Measurements from ENCODE around the gene CFAP77. TPM values are rescaled to one million over a fixed set of nuclear protein-coding genes. Genes with fewer than 3 reads are reported as not detected.

CFAP77 gene
- polyA plus RNA-seq, 1 of the 3 experiments (the other 2 are of a cell fraction), result 1.1 TPM

- peak; percentile 54 for DNase-seq
- Histone ChIP-seq H3K79me2 (ENCODE audit: insufficient read depth) (no peaks in the 10 kb centered on the region), H2AFZ (ENCODE audit: low read depth) (no peak overlapping the region), H3K9me2 (no peaks in the 10 kb centered on the region), H4K20me1 (ENCODE audit: insufficient read depth) (peaks cover 40% of the 10 kb centered on the region), H3F3A (replicated peaks; ENCODE audit: insufficient read depth) (no peaks in the 10 kb centered on the region), H3K9ac (no peak overlapping the region), H3K27me3 (ENCODE audit: insufficient read depth) (peaks cover 90% of the 10 kb centered on the region), H3K4me3 (ENCODE audit: low read depth in 2 of 2, low read length in 1 of 2) (no peak overlapping the region; a peak in 1 of 4 replicates), H3K36me3 (replicated peaks in 1 of 2; ENCODE audit: control insufficient read depth in 1 of 2, insufficient read depth in 2 of 2, low read length in 1 of 2) (no peaks in the 10 kb centered on the region), H3K4me1 (ENCODE audit: control insufficient read depth in 1 of 2, insufficient read depth in 2 of 2, low read depth in 1 of 2, low read length in 1 of 2) (peaks cover 8% of the 10 kb centered on the region in 2 experiments; a peak in 1 of 4 replicates), H3K4me2 (no peak overlapping the region), H3K9me3 (no peaks in the 10 kb centered on the region), H3K27ac (ENCODE audit: low read depth in 2 of 2, low read length in 1 of 2) (no peak overlapping the region)
- POLR2A ChIA-PET, result no interaction called here
- TF ChIP-seq SIN3A (IDR thresholded peaks at IDR 0.05; ENCODE audit: borderline replicate concordance, low read depth, low read length), result no peak
- TF ChIP-seq MXI1 (IDR thresholded peaks at IDR 0.05; ENCODE audit: low read depth, low read length), result no peak
- no peak for TF ChIP-seq FOXJ3 (CRISPR knock-in tag; IDR thresholded peaks at IDR 0.05)
- TF ChIP-seq, protein P1, sequence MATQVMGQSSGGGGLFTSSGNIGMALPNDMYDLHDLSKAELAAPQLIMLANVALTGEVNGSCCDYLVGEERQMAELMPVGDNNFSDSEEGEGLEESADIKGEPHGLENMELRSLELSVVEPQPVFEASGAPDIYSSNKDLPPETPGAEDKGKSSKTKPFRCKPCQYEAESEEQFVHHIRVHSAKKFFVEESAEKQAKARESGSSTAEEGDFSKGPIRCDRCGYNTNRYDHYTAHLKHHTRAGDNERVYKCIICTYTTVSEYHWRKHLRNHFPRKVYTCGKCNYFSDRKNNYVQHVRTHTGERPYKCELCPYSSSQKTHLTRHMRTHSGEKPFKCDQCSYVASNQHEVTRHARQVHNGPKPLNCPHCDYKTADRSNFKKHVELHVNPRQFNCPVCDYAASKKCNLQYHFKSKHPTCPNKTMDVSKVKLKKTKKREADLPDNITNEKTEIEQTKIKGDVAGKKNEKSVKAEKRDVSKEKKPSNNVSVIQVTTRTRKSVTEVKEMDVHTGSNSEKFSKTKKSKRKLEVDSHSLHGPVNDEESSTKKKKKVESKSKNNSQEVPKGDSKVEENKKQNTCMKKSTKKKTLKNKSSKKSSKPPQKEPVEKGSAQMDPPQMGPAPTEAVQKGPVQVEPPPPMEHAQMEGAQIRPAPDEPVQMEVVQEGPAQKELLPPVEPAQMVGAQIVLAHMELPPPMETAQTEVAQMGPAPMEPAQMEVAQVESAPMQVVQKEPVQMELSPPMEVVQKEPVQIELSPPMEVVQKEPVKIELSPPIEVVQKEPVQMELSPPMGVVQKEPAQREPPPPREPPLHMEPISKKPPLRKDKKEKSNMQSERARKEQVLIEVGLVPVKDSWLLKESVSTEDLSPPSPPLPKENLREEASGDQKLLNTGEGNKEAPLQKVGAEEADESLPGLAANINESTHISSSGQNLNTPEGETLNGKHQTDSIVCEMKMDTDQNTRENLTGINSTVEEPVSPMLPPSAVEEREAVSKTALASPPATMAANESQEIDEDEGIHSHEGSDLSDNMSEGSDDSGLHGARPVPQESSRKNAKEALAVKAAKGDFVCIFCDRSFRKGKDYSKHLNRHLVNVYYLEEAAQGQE (IDR thresholded peaks at IDR 0.05; ENCODE audit: low read depth, low read length), result no peak
- TF ChIP-seq ELF1 (IDR thresholded peaks at IDR 0.05), result no peak
- TF ChIP-seq GATA2 (CRISPR knock-in tag; IDR thresholded peaks at IDR 0.05), result no peak
- no peak for TF ChIP-seq NRF1 (IDR thresholded peaks at IDR 0.05; ENCODE audit: low read depth, low read length)
- no peak for TF ChIP-seq RFX5 (IDR thresholded peaks at IDR 0.05; ENCODE audit: low read length)
- TF ChIP-seq, protein P2, sequence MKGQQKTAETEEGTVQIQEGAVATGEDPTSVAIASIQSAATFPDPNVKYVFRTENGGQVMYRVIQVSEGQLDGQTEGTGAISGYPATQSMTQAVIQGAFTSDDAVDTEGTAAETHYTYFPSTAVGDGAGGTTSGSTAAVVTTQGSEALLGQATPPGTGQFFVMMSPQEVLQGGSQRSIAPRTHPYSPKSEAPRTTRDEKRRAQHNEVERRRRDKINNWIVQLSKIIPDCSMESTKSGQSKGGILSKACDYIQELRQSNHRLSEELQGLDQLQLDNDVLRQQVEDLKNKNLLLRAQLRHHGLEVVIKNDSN (IDR thresholded peaks at IDR 0.05; ENCODE audit: borderline replicate concordance, low read depth), result no peak
- WGBS (ENCODE audit: low lambda C conversion rate), result 35% methylated on average over 27 of the region's 37 CpGs
- CTCF ChIA-PET, result interaction anchor here (0.6 to 3.1 kb wide), 10 partner anchors 8 to 319 kb away, joined by 3 to 15 read pairs (median 4); partner anchors contain the start of gene GTF3C4
Measured at GRCh38 chr9:132582786-132583583, 173.0 kb downstream of the CFAP77 start.

GRCh38 chr9:132583584-132584304, 173.7 kb downstream of the CFAP77 start:
- CTCF ChIA-PET, result interaction anchor here (0.8 to 3.1 kb wide), 9 partner anchors 9 to 318 kb away, joined by 3 to 15 read pairs (median 4); no protein-coding TSS in a partner anchor
- Histone ChIP-seq H3K36me3 (replicated peaks in 1 of 2; ENCODE audit: control insufficient read depth in 1 of 2, insufficient read depth in 2 of 2, low read length in 1 of 2) (no peaks in the 10 kb centered on the region), H3K4me1 (ENCODE audit: control insufficient read depth in 1 of 2, insufficient read depth in 2 of 2, low read depth in 1 of 2, low read length in 1 of 2) (peaks cover 8% of the 10 kb centered on the region in 2 experiments; a peak in 1 of 4 replicates), H3K9me3 (no peaks in the 10 kb centered on the region), H3K79me2 (ENCODE audit: insufficient read depth) (no peaks in the 10 kb centered on the region), H3K4me2 (no peak overlapping the region), H4K20me1 (ENCODE audit: insufficient read depth) (peaks cover 48% of the 10 kb centered on the region), H3K4me3 (ENCODE audit: low read depth in 2 of 2, low read length in 1 of 2) (no peak overlapping the region), H3K27me3 (ENCODE audit: insufficient read depth) (peaks cover 90% of the 10 kb centered on the region), H3K9ac (no peak overlapping the region), H3K27ac (ENCODE audit: low read depth in 2 of 2, low read length in 1 of 2) (no peak overlapping the region), H3K9me2 (no peaks in the 10 kb centered on the region), H3F3A (replicated peaks; ENCODE audit: insufficient read depth) (no peaks in the 10 kb centered on the region), H2AFZ (ENCODE audit: low read depth) (no peak overlapping the region)
- POLR2A ChIA-PET, result no interaction called here
- TF ChIP-seq FOXJ3 (CRISPR knock-in tag; IDR thresholded peaks at IDR 0.05) (no peak), YY1 (IDR thresholded peaks at IDR 0.05; ENCODE audit: low read depth) (no peak), TEAD4 (IDR thresholded peaks at IDR 0.05; ENCODE audit: borderline replicate concordance, insufficient read depth) (no peak), EZH2phosphoT487 (IDR thresholded peaks at IDR 0.05; ENCODE audit: borderline replicate concordance, low read depth) (no peak), GATA2 (CRISPR knock-in tag; IDR thresholded peaks at IDR 0.05) (no peak), POLR2AphosphoS5 (IDR thresholded peaks at IDR 0.05; ENCODE audit: low read depth, low read length) (no peak), NRF1 (IDR thresholded peaks at IDR 0.05; ENCODE audit: low read depth, low read length) (no peak), EP300 (IDR thresholded peaks at IDR 0.05; ENCODE audit: borderline replicate concordance in 1 of 2, low read depth in 1 of 2, low read length in 1 of 2) (no peak), USF2 (IDR thresholded peaks at IDR 0.05; ENCODE audit: borderline replicate concordance, low read depth, low read length) (no peak), RAD21 (IDR thresholded peaks at IDR 0.05; ENCODE audit: low read length) (no peak)
- TF ChIP-seq, protein P2 (IDR thresholded peaks at IDR 0.05; ENCODE audit: borderline replicate concordance, low read depth), result no peak
- TF ChIP-seq, protein P3, sequence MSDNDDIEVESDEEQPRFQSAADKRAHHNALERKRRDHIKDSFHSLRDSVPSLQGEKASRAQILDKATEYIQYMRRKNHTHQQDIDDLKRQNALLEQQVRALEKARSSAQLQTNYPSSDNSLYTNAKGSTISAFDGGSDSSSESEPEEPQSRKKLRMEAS (IDR thresholded peaks at IDR 0.05; ENCODE audit: low read depth), result no peak
- WGBS (ENCODE audit: low lambda C conversion rate), result 17% methylated on average over 8 of the region's 8 CpGs
- no peak for DNase-seq
